Activated CD4-positive, alpha-beta T cell treated with anti-CD3 and anti-CD28 coated beads, Interleukin-2, amount 50 U/mL, for 1 hour (primary cell): Measurements from ENCODE around the gene UBE3B.
"Not testable (repeated sequence)": the region's sequence is repeated elsewhere in the genome, so short reads cannot be mapped to it uniquely, and the experiment has no call there.

Source experiments
- DNase-seq: peaks from one replicate; pipeline ENCODE4 v3.0.0-alpha.2; 2020

Gene UBE3B

DNA sequence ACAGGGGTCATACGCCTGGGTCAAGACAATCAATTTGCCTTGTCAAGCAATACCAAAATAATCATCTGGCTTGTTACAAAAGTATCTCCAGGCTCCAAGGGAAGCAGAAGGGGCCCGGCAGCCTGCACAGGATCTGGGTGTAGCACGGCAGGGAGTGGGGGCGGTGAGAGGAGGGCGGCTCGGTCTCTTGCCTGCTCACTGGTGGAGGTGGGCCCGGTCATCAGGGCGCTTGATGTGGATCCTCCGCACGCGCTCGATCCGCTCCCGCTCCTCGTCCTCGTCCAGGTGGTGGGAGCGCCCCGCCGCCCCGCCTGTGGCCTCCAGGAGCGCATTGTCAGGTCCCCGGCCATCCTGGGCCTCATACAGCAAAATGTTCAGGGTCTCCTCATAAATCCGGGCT lies 26.0 kb upstream of the UBE3B start:
- DNase-seq, result no peak

DNA sequence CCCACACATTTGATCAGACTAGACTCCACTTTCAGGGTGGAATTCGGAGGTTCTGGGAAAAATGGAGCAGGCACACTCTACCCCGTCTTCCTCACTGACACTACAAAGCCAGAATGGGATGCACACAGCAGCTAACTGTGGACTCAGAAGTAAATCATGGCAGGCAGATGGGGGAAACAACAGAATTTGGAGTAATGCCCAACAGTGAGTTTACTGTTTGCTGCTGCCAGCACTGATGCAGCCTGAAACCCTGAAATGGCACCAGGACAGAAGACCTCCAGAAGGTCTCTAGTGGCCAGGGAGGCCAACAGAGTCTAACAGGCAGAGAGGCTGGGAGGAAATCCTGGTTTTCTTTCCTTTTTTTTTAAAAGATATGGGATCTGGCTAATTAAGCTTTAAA lies 24.9 kb upstream of the UBE3B start:
- no peak for DNase-seq

DNA sequence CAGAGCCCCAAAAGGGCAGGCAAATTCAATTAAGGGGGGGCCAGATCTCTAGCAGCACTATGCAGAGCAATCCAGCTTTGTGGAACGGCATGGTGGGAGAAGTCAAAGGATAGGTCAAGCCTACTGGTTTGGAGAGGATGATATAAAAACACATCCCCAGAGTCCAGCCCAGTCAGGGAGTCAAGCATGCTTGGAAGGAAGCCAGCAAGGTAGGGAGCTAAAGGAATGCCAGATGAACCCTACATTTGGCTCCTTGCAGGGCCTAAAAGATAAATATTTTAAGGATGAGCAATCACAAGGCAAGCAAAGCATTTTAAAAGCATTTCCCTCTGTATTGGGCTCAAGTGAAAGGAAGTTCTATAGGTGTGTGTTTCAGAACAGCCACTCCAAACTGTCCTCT lies 21.7 kb upstream of the UBE3B start:
- DNase-seq, result no peak

- DNase-seq, result no peak
Observed at GRCh38 chr12:109458086-109458485, 19.3 kb upstream of the UBE3B start.

DNA sequence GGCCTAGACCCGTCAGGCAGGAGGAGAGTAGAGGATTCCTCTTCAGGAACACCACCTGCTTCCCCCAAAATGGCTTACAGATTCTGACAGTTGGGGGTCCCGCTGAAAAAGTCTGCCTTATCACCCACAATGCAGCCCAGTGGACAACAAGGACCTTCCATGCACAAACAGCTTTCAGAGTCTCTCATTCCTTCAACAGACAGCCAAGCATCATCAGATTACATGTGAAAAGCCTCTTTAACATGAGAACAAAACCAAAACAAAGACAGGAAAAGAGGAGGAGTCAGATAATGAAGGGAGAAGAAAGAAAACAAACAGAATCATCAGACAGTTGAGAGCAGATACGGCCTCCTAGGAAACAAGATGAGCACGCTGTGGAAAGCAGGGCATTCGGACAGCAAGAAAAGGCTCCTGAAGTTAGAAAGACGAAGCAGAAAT lies 18.6 kb upstream of the UBE3B start:
- DNase-seq, result no peak

DNA sequence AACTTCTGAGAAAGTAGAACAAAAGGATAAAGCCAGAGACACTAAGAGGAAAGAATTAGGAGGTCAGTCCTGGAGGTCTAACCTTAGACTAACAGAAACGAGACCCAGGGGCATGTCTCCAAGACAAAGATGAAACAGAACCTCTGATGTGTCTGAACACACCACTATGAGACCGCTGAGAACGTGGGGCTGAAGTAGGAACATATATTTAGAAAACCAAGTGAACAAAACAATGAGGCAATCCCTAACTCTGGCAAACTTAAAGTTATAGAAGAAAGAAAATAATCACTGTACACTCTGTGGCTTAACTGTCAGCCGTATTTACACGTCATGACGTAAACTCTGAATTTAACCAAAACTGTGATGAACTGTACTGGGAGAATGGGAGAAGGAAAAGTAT lies 18.2 kb upstream of the UBE3B start:
- DNase-seq, result no peak

DNA sequence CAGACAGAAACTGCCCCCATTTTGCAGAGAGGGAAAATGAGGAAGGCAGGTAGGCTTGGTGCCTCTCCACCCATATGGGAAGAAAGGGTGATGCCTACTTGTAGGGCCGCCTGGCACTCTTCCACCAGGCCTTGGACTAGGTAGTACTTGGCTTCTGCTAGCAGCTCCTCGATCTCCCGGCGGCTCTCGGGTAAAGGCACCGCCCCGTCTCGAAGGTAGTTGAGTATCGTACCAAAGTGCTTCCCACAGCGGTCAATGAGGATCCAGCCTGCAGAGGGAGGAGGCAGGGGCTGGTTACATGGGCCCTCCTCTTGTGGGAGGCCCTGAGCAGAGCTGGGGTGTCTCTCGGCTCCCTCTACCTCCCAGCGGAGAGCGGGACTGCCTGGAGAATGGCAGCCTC lies 16.9 kb upstream of the UBE3B start:
- DNase-seq, result no peak

DNA sequence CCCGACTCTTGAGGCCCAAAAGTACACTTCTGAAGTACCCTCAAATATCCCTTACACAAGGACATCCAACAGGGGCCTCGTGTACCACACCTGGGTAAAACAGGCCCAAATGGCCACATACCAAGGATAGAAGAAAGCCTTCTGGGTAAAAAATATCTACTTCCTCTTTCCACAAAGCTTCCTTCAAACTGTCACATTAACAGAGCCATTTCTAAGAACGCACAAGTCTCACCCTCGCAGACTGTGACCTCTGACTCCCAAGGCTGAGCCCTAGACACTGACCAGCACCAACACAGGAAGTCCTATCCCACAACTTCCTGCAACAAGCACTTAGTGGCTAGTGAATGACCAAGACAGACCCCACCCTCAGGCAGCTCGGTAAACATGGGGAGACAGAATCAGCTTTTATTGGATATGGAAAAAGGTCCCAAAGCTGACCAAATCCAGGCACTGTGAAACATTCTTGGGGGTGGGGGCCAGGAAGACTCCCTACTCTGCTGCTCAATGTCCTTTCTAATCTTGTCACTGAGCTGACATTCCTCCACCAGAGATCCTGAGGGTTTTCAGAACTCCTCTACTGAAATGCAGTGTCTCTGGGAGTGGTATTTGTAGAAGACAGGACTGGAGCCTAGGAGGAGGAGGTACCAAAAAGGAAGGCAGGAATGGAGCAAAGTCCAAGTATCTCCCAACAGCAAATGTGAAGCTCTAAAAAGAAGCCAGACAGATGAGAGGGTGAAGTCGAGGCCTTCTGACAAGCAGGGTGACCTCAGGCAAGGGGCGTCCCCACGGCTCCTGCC lies 16.2 kb upstream of the UBE3B start:
- no peak for DNase-seq

DNA sequence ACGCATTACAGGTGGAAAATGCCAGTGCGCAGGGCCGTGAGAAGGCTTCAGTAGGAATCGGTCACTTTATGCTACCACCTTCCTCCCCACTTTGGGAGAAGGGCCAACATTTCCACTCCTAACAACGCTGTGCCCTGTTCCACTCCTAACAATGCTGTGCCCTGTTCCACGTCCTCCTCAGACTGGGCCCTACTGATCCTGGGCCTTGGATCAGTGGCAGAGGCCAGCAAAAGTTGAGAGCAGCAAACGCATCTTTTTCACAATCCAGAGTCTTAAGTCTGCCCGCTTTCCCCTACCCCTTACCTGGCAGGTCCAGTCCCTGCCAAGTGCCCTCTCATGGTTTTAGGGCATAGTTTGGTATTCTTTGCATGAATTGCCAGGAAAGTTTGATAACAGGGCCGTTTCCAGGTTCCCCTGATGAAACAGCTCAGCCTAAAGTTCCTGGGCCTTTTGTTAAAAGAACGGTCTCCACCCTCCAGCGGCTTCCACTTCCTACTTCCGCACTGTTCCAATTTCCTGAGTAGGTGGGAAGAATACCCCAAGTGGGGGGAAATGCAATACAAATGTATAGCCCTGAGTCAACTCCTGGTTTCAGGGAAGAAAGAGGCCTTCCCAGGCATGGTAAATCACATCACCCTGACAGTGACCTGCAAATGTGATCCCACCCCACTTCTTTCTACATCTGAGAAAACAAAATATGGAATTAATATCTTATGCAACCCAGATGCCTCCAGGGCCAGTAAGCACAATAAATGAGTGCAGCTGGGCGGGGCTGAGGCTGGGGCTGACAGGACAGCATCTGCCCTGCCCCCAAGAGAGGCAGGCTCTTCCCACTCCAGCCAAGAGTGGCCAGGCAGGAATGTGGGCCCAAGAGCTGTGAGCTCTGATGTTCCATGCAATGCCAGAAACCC lies 15.3 kb upstream of the UBE3B start:
- no peak for DNase-seq

DNA sequence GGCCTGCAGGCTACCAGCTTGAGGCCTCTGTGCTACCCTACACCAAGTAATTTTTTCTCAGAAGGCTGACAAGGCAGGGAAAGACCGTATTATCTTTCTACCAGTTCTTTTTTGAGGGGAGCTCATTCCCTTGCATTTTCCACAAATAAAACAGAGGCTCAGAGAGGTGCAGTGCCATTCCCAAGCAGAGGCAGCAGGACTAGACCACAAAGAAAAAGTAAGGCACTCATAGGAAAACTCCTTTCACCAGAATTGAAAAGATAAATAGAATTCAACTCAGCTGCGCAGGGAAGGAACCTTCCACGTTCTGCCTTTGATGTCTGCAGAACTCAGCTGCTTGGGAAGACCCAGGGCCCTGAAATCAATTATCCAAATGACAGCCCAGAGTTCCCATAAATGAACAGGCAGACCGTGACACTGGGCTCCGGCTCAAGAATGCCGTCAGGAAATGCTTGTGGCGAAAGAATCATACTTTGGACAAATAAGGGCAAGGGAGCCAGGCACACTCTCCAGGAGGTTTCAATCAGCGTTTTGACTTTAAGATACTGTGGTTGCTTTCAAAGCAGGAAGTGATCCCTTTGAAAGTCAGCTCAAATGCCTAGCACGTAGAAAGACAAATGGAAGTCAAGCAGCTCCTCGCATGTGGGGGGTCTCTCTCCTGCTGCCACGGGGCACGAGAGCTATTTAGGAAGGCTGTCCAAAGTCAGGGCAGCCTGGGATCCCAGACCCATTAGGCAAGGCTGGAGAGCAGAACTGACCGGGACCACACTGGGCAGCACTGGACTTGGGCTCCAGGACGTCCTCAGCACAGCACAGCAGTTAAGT lies 14.4 kb upstream of the UBE3B start:
- DNase-seq, result no peak

- DNase-seq, result no peak
Observed at GRCh38 chr12:109463756-109464155, 13.7 kb upstream of the UBE3B start.

- DNase-seq, result no peak
Observed at GRCh38 chr12:109464642-109465351, 12.6 kb upstream of the UBE3B start.

DNA sequence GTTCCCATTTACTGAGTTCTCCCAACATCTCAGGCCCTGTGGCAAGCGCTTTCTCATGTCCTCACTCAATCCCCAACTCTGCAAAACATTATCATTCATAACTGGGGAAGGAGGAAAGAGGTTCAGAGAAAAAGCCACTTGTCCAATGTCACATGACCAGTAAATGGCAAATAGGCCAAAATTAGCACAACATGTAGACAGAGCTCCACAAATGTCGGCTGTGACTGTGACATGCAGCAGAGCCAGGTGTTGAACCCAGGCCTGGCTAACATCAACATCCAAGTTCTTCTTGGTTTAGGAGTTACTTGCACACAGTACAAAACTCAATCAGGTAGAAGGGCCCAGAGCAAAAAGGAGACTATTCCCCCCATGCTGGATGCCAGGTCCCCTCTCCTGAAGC lies 11.1 kb upstream of the UBE3B start:
- no peak for DNase-seq

DNA sequence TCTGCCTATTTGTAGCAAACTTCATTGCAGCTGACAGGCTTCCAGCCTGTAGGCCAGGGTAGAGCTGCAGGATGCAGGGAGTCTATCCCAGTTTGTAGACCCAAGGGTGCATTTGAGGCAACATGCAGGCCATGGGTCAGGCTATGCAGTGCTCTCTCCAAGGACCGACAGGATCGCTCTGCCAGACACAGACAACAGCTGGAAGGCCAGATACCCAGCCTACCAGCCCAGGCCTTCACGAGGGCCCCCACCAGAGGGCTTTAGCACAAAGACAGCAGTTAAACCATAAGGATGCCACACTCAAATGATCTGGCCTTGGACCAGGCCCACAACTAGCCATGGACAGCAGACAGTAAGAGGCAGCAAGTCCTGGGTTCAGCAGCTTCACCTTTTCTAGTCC lies 10.6 kb upstream of the UBE3B start:
- DNase-seq, result no peak

- DNase-seq, result no peak
Observed at GRCh38 chr12:109467978-109468676, 9.3 kb upstream of the UBE3B start.

DNA sequence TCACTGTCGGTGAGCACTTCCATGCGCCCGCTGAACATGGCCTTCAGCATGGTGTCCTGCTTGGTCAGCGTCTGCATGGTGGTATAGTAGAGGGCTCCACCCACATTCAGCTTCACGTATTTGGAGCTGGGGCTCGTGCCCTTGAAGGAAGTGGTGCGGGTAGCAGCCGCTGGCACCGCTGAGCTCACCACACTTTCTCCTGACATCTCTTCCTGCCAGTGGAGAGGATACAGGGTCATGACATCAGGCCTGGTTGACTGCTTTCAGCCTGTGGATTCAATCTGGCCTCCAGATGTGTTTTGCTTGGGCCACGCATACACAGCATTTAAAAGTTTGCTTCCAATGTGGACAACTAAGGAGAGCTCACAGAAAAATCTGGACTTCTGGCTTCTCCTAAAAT lies 7.9 kb upstream of the UBE3B start:
- DNase-seq, result no peak

DNA sequence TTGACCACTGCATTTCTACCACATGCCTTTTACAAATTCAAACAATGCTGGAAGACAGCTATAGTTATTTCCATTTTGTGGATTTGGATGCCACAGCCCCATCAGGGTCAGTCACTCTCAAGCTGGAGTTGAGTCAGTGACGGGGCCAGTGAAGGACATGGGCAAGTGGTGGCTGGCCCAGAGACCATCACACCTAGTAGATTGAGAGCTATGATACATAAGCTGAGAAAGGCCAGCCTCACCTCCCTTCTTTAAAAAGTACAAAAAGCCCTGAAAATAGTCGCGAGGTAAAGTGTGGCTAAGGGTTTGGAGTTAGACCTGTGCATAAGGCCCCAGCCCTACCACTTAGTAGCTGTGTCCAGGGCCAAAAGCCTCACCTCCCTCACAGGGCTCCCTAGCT lies 4.4 kb upstream of the UBE3B start:
- no peak for DNase-seq

GRCh38 chr12:109473526-109474270 lies 3.7 kb upstream of the UBE3B start:
- DNase-seq, result not testable (repeated sequence)

DNA sequence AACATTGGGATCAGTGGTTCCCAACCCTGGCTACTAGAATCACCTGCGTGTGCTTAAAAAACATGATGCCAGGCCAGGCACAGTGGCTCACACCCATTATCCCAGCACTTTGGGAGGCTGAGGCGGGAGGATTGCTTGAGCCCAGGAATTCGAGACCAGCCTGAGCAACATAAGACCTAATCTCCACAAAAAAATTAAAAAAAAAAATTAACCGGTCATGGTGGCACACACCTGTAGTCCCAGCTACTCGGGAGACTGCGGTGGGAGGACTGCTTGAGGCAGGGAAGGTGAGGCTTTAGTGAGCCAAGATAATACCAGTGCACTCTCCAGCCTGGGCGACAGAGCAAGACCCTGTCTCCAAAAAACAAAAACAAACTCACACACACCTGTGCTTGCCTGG lies 2.3 kb upstream of the UBE3B start:
- DNase-seq, result no peak

GRCh38 chr12:109475993-109476806 lies 1.2 kb upstream of the UBE3B start:
- DNase-seq, result no peak
